Stomach (tissue), 4 donors: ENCODE measurements around the gene PIEZO2.

Experiments used
- CTCF ChIP-seq, 7 experiments: fragments of 450-650 bp in 4 of 7; fragments of 200-600 bp in 3 of 7; sonication (generic) in 3 of 7; IDR thresholded peaks; one replicate each; pipeline ENCODE4 v1.5.1; 2016 to 2019; ENCODE audit warnings: antibody characterized with exemption in 7 of 7, control low read depth in 2 of 7, mild to moderate bottlenecking in 1 of 7
- EP300 ChIP-seq: sonication (generic); formaldehyde crosslinking; IDR thresholded peaks from one replicate; pipeline ENCODE4 v1.6.1; 2017; ENCODE audit warnings: antibody characterized with exemption
- POLR2A ChIP-seq, 4 donors: fragments of 450-650 bp; IDR thresholded peaks; one replicate each; pipeline ENCODE4 v1.6.1; 2016; ENCODE audit warnings: antibody characterized with exemption in 4 of 4, control low read depth in 2 of 4, mild to moderate bottlenecking in 1 of 4, moderate library complexity in 1 of 4
- POLR2AphosphoS5 ChIP-seq, 3 donors: sonication (generic); formaldehyde crosslinking; IDR thresholded peaks; one replicate each; pipeline ENCODE4 v1.6.1; 2016; ENCODE audit warnings: antibody characterized with exemption in 3 of 3

GRCh38 chr18:11053293-11053692 lies 96.1 kb downstream of the PIEZO2 start:
- TF ChIP-seq CTCF (IDR thresholded peaks at IDR 0.05) (no peak), POLR2A (IDR thresholded peaks at IDR 0.05) (no peak), POLR2AphosphoS5 (IDR thresholded peaks at IDR 0.05) (no peak), EP300 (no peak)
